Astrocyte of the spinal cord (primary cell): ENCODE measurements around the gene GLUD1.
"Not testable (repeated sequence)": the region's sequence is repeated elsewhere in the genome, so short reads cannot be mapped to it uniquely, and the experiment has no call there.

ENCODE experiments used
- DNase-seq: peaks from one replicate; pipeline ENCODE4 v3.0.0; 2011; ENCODE audit warnings: low read depth, low spot score
- H3K4me3 ChIP-seq: 2 replicates; pipeline ENCODE4 v1.5.1; 2011; ENCODE audit warnings: low read depth, mild to moderate bottlenecking, low read length, moderate library complexity
- in situ Hi-C: cut with HindIII; loops from 2 replicates; pipeline ENCODE4 v1.10.0; 2017; ENCODE audit warnings: low sequenced_read_pairs
- TF ChIP-seq, protein P1 (sequence below): IDR thresholded peaks from 2 replicates; pipeline ENCODE4 v1.5.1; 2012; ENCODE audit warnings: low read depth, mild to moderate bottlenecking, low read length, inconsistent platforms

The GLUD1 gene

GRCh38 chr10:87079106-87079836, 15.4 kb downstream of the GLUD1 start:
- no peak for DNase-seq
- TF ChIP-seq, protein P1, sequence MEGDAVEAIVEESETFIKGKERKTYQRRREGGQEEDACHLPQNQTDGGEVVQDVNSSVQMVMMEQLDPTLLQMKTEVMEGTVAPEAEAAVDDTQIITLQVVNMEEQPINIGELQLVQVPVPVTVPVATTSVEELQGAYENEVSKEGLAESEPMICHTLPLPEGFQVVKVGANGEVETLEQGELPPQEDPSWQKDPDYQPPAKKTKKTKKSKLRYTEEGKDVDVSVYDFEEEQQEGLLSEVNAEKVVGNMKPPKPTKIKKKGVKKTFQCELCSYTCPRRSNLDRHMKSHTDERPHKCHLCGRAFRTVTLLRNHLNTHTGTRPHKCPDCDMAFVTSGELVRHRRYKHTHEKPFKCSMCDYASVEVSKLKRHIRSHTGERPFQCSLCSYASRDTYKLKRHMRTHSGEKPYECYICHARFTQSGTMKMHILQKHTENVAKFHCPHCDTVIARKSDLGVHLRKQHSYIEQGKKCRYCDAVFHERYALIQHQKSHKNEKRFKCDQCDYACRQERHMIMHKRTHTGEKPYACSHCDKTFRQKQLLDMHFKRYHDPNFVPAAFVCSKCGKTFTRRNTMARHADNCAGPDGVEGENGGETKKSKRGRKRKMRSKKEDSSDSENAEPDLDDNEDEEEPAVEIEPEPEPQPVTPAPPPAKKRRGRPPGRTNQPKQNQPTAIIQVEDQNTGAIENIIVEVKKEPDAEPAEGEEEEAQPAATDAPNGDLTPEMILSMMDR, result no peak
- H3K4me3 ChIP-seq, result no peak overlapping the region
- in situ Hi-C loops, result no loop called here

- in situ Hi-C loops, DNase-seq, H3K4me3 ChIP-seq: not testable (repeated sequence)
Measured at GRCh38 chr10:87076421-87076820, 18.2 kb downstream of the GLUD1 start.

- TF ChIP-seq, protein P1, result no peak
- no peak for DNase-seq
- H3K4me3 ChIP-seq, result no peak overlapping the region
- in situ Hi-C loops, result no loop called here
Measured at GRCh38 chr10:87072449-87072848, 22.2 kb downstream of the GLUD1 start.

DNA sequence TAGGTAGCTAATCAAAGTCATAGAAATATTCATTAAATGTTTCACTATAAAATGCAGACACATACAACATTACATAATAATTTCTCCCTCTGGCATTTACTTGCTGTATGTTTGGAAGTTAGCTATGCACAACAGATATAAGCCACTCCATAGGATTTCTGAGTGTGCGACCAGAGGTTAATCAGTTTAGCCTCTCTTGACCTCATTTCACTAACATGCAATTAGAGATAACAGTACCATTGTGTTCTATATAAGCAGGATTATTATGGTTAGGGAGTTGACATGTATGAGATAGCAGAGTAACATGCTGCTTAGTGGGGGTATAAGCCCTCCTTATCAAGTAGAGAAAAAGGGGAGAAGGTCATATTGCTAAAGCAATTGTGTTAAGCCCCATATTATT, 26.4 kb downstream of the GLUD1 start:
- in situ Hi-C loops, result no loop called here
- TF ChIP-seq, protein P1, result no peak
- DNase-seq, result no peak
- H3K4me3 ChIP-seq, result no peak overlapping the region

GRCh38 chr10:87066865-87067264, 27.8 kb downstream of the GLUD1 start:
- H3K4me3 ChIP-seq, result no peak overlapping the region
- TF ChIP-seq, protein P1, result no peak
- DNase-seq, result no peak
- in situ Hi-C loops, result no loop called here

DNA sequence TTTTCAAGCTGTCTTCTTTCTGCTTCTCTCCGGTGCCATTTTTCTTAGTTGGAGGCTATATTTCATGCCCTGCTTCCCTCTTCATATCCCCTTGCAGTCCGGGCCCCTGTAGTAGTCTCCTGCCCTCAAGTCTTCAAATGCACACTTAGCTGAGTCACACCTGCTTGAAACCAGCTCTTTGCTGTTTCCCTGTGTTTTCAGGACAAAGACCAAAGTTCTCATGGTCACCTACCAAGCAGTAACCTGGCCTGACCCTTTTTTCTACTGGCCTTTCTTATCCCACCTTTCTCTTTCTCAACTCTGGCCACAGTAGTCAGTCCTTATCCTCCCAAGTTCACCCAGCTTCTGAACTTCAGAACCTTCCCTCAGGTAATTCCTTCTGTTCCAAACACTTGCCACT, 28.5 kb downstream of the GLUD1 start:
- no peak overlapping the region for H3K4me3 ChIP-seq
- in situ Hi-C loops, result no loop called here
- TF ChIP-seq, protein P1, result no peak
- no peak for DNase-seq

- no peak overlapping the region for H3K4me3 ChIP-seq
- in situ Hi-C loops, result no loop called here
- DNase-seq, result no peak
- TF ChIP-seq, protein P1, result no peak
Measured at GRCh38 chr10:87064651-87065050, 30.0 kb downstream of the GLUD1 start.
